Endometrium (tissue), 2 donors: ENCODE data around the gene UPK1B.
"Not testable (repeated sequence)": the region's sequence is repeated elsewhere in the genome, so short reads cannot be mapped to it uniquely, and the experiment has no call there.

Experiments used
- FAIRE-seq: peaks from 2 replicates; lab custom pipeline; 2012; peaks lifted over from hg19 to GRCh38; lab: Jason Lieb, UNC
- donor health status: control.
- donor health status: control.

The UPK1B gene

GRCh38 chr3:119173325-119173724 is at the start of gene UPK1B:
Gene UPK1B (plus strand): TSS chr3:119173598. CDS start chr3:119186742, 13,144 bp downstream.
- no peak for FAIRE-seq

GRCh38 chr3:119125342-119125741 is 48.1 kb upstream of the UPK1B start:
- no peak for FAIRE-seq

- no peak for FAIRE-seq
These were observed 47.5 kb upstream of the UPK1B start for GRCh38 chr3:119125742-119126504.

- FAIRE-seq: not testable (repeated sequence)
These were observed 43.1 kb upstream of the UPK1B start for GRCh38 chr3:119130291-119130690.

- FAIRE-seq: not testable (repeated sequence)
These were observed 41.1 kb upstream of the UPK1B start for GRCh38 chr3:119132291-119132690.

- FAIRE-seq: not testable (repeated sequence)
These were observed 34.0 kb upstream of the UPK1B start for GRCh38 chr3:119139360-119139759.

- no peak for FAIRE-seq
These were observed 32.9 kb upstream of the UPK1B start for GRCh38 chr3:119140466-119140865.

- no peak for FAIRE-seq
These were observed 28.3 kb upstream of the UPK1B start for GRCh38 chr3:119145128-119145499.

GRCh38 chr3:119145500-119146167 is 27.8 kb upstream of the UPK1B start, which contains the start of gene TEX55:
Gene TEX55 (plus strand): TSS chr3:119146165. CDS start chr3:119146190, 25 bp downstream.
- no peak for FAIRE-seq

GRCh38 chr3:119146578-119147375 is 26.6 kb upstream of the UPK1B start:
- no peak for FAIRE-seq

- FAIRE-seq: no peak
These were observed 25.9 kb upstream of the UPK1B start for GRCh38 chr3:119147494-119147893.

GRCh38 chr3:119148493-119149180 is 24.8 kb upstream of the UPK1B start:
- no peak for FAIRE-seq

GRCh38 chr3:119149484-119149883 is 23.9 kb upstream of the UPK1B start:
- no peak for FAIRE-seq

GRCh38 chr3:119156868-119157267 is 16.5 kb upstream of the UPK1B start:
- FAIRE-seq: no peak

- no peak for FAIRE-seq
These were observed 15.4 kb upstream of the UPK1B start for GRCh38 chr3:119157971-119158370.

- FAIRE-seq: no peak
These were observed 13.0 kb upstream of the UPK1B start for GRCh38 chr3:119160361-119160760.

- no peak for FAIRE-seq
These were observed 12.6 kb upstream of the UPK1B start for GRCh38 chr3:119160815-119161214.

GRCh38 chr3:119161240-119161639 is 12.2 kb upstream of the UPK1B start:
- no peak for FAIRE-seq

GRCh38 chr3:119164745-119165144 is 8.7 kb upstream of the UPK1B start:
- not testable (repeated sequence) for FAIRE-seq

- FAIRE-seq: no peak
These were observed 2.6 kb upstream of the UPK1B start for GRCh38 chr3:119170821-119171220.

GRCh38 chr3:119175872-119176756 is 2.7 kb downstream of the UPK1B start:
- peak; percentile 8 for FAIRE-seq
